H9 (cell line): Measurements from ENCODE around the gene MUC5B. TPM values are rescaled to one million over a fixed set of nuclear protein-coding genes. Genes with fewer than 3 reads are reported as not detected.

ENCODE experiments used
- DNase-seq: peaks from one replicate; pipeline ENCODE4 v3.0.0-alpha.2; 2017
- H2AFZ ChIP-seq: one replicate; pipeline ENCODE4 v1.6.1; 2013; ENCODE audit warnings: mild to moderate bottlenecking, low read length, control low read depth, moderate library complexity
- H2AK5ac ChIP-seq: 2 replicates; pipeline ENCODE4 v1.6.1; 2013; ENCODE audit warnings: low read length, control low read depth, mixed read lengths; ENCODE audit not compliant: insufficient read length
- H2BK120ac ChIP-seq: one replicate; pipeline ENCODE4 v1.6.1; 2013; ENCODE audit warnings: low read depth, mild to moderate bottlenecking, low read length, control low read depth, inconsistent platforms; ENCODE audit not compliant: poor library complexity, severe bottlenecking
- H2BK12ac ChIP-seq: 2 replicates; pipeline ENCODE4 v1.6.1; 2013; ENCODE audit warnings: low read length, control low read depth, mixed read lengths, low read depth; ENCODE audit not compliant: insufficient read length
- H2BK15ac ChIP-seq: 2 replicates; pipeline ENCODE4 v1.6.1; 2013; ENCODE audit warnings: low read depth, low read length, control low read depth
- H2BK20ac ChIP-seq: one replicate; pipeline ENCODE4 v1.6.1; 2013; ENCODE audit warnings: low read depth, mild to moderate bottlenecking, low read length, control low read depth, inconsistent platforms; ENCODE audit not compliant: poor library complexity, severe bottlenecking
- H2BK5ac ChIP-seq: 2 replicates; pipeline ENCODE4 v1.6.1; 2013; ENCODE audit warnings: low read length, control low read depth, mixed read lengths; ENCODE audit not compliant: insufficient read length
- H3K14ac ChIP-seq: 2 replicates; pipeline ENCODE4 v1.6.1; 2013; ENCODE audit warnings: low read length, control low read depth; ENCODE audit not compliant: insufficient read depth
- H3K18ac ChIP-seq: 2 replicates; pipeline ENCODE4 v1.6.1; 2013; ENCODE audit warnings: low read depth, mild to moderate bottlenecking, mixed read lengths, low read length, control low read depth; ENCODE audit not compliant: insufficient read length
- H3K23ac ChIP-seq: 2 replicates; pipeline ENCODE4 v1.6.1; 2013; ENCODE audit warnings: low read length, control low read depth, mixed read lengths, low read depth; ENCODE audit not compliant: insufficient read length
- H3K23me2 ChIP-seq: 2 replicates; pipeline ENCODE4 v1.6.1; 2013; ENCODE audit warnings: low read depth, mild to moderate bottlenecking, mixed read lengths, low read length, control low read depth; ENCODE audit not compliant: insufficient read length, poor library complexity, severe bottlenecking
- H3K27ac ChIP-seq: 2 replicates; pipeline ENCODE4 v1.5.1; 2013; ENCODE audit warnings: low read length, control low read depth, mixed read lengths, low read depth; ENCODE audit not compliant: insufficient read length
- H3K27me3 ChIP-seq: 2 replicates; pipeline ENCODE4 v1.6.1; 2013; ENCODE audit warnings: low read length, control low read depth, inconsistent platforms; ENCODE audit not compliant: insufficient read depth
- H3K4ac ChIP-seq: 2 replicates; pipeline ENCODE4 v1.6.1; 2013; ENCODE audit warnings: low read depth, mild to moderate bottlenecking, control low read depth, inconsistent platforms, low read length, moderate library complexity
- H3K4me1 ChIP-seq: 2 replicates; pipeline ENCODE4 v1.6.1; 2013; ENCODE audit warnings: low read length, control low read depth, inconsistent platforms; ENCODE audit not compliant: insufficient read depth
- H3K4me2 ChIP-seq: 2 replicates; pipeline ENCODE4 v1.6.1; 2013; ENCODE audit warnings: low read length, control low read depth, mixed read lengths; ENCODE audit not compliant: insufficient read length, insufficient read depth
- H3K56ac ChIP-seq: 2 replicates; pipeline ENCODE4 v1.6.1; 2013; ENCODE audit warnings: low read depth, mild to moderate bottlenecking, mixed read lengths, low read length, control low read depth; ENCODE audit not compliant: insufficient read length
- H3K79me1 ChIP-seq: 2 replicates; pipeline ENCODE4 v1.6.1; 2013; ENCODE audit warnings: low read depth, mild to moderate bottlenecking, moderate library complexity, low read length, control low read depth, inconsistent platforms; ENCODE audit not compliant: insufficient read depth, poor library complexity, severe bottlenecking
- H3K79me2 ChIP-seq: 2 replicates; pipeline ENCODE4 v1.6.1; 2013; ENCODE audit warnings: low read length, control low read depth, inconsistent platforms; ENCODE audit not compliant: insufficient read depth
- H3K9ac ChIP-seq: 2 replicates; pipeline ENCODE4 v1.6.1; 2013; ENCODE audit warnings: low read length, control low read depth, mixed read lengths; ENCODE audit not compliant: insufficient read length; ENCODE audit errors: extremely low read depth
- H3K9me3 ChIP-seq: one replicate; pipeline ENCODE4 v1.6.1; 2013; ENCODE audit warnings: low read depth, low read length, inconsistent platforms; ENCODE audit not compliant: control insufficient read depth
- H3T11ph ChIP-seq: one replicate; pipeline ENCODE4 v1.6.1; 2013; ENCODE audit warnings: mild to moderate bottlenecking, low read length, control low read depth, inconsistent platforms
- H4K20me1 ChIP-seq: one replicate; pipeline ENCODE4 v1.6.1; 2013; ENCODE audit not compliant: control insufficient read depth, insufficient read length, insufficient read depth
- H4K5ac ChIP-seq: 2 replicates; pipeline ENCODE4 v1.6.1; 2013; ENCODE audit warnings: low read depth, mild to moderate bottlenecking, mixed read lengths, low read length, control low read depth; ENCODE audit not compliant: insufficient read length
- H4K8ac ChIP-seq: replicated peaks from 2 replicates; pipeline ENCODE4 v1.6.1; 2013; ENCODE audit warnings: low read length, control low read depth, mixed read lengths, low read depth; ENCODE audit not compliant: insufficient read length
- H4K91ac ChIP-seq: 2 replicates; pipeline ENCODE4 v1.6.1; 2013; ENCODE audit warnings: low read depth, mild to moderate bottlenecking, moderate library complexity, mixed read lengths, low read length, control low read depth; ENCODE audit not compliant: insufficient read length
- H3K27ac Mint-ChIP-seq, 3 experiments: 2 replicates in 2 of 3; 3 replicates in 1 of 3; pipeline ENCODE4 v1.8.0; 2020 to 2021; ENCODE audit warnings: mixed read lengths in 3 of 3, mild to moderate bottlenecking in 1 of 3, moderate library complexity in 1 of 3
- H3K27me3 Mint-ChIP-seq: 2 replicates; pipeline ENCODE4 v1.8.0; 2021; ENCODE audit warnings: low read depth, mild to moderate bottlenecking, moderate library complexity, mixed read lengths
- H3K36me3 Mint-ChIP-seq, 3 experiments: 2 replicates in 2 of 3; 3 replicates in 1 of 3; pipeline ENCODE4 v1.8.0; 2020 to 2021; ENCODE audit warnings: low read depth in 3 of 3, mixed read lengths in 3 of 3; ENCODE audit not compliant: insufficient read depth in 1 of 3
- H3K4me1 Mint-ChIP-seq, 2 experiments: 2 replicates each; pipeline ENCODE4 v1.8.0; 2020; ENCODE audit warnings: mixed read lengths in 2 of 2
- H3K4me3 Mint-ChIP-seq, 2 experiments: 2 replicates in 1 of 2; 3 replicates in 1 of 2; pipeline ENCODE4 v1.8.0; 2020 to 2021; ENCODE audit warnings: mild to moderate bottlenecking in 2 of 2, mixed read lengths in 2 of 2, moderate library complexity in 1 of 2
- H3K9me3 Mint-ChIP-seq, 2 experiments: 2 replicates in 1 of 2; 3 replicates in 1 of 2; pipeline ENCODE4 v1.8.0; 2020; ENCODE audit warnings: mild to moderate bottlenecking in 2 of 2, mixed read lengths in 2 of 2, moderate library complexity in 1 of 2
- CTCF ChIP-seq: fragments of 200-600 bp; sonication (generic); conservative IDR thresholded peaks from 3 replicates; pipeline ENCODE4 v1.8.0; 2021; ENCODE audit warnings: antibody characterized with exemption, mild to moderate bottlenecking
- WGBS: extraction: QIAGEN DNeasy Blood & Tissue Kit; methylation state at CpG from one replicate; pipeline ENCODE4 v1.1.7; 2013; ENCODE audit warnings: missing lambda C conversion rate, low lambda C conversion rate, mixed read lengths; ENCODE audit not compliant: insufficient read length; ENCODE audit errors: extremely low coverage; 5-methylcytosine and 5-hydroxymethylcytosine counted together
- total RNA-seq: library from RNA; stranded (reverse); gene quantifications from 2 replicates; pipeline ENCODE4 v1.2.1, GENCODE V29; 2021

MUC5B gene
- total RNA-seq, 1 experiment from 2014 or later = not detected

- peak; percentile 14 for DNase-seq
- Histone ChIP-seq H3K18ac (no peak overlapping the region), H3K9me3 (no peaks in the 10 kb centered on the region), H3K9ac (no peak overlapping the region), H3K23ac (no peak overlapping the region), H4K20me1 (no peaks in the 10 kb centered on the region), H3K79me1 (no peaks in the 10 kb centered on the region), H3K56ac (no peak overlapping the region), H3K27ac (no peak overlapping the region), H2BK5ac (no peak overlapping the region), H4K91ac (no peak overlapping the region), H3K79me2 (no peaks in the 10 kb centered on the region), H2BK120ac (no peak overlapping the region), H4K5ac (no peak overlapping the region), H4K8ac (no peak overlapping the region), H3K23me2 (no peaks in the 10 kb centered on the region), H3K4ac (no peak overlapping the region), H3T11ph (no peak overlapping the region), H2BK12ac (no peak overlapping the region), H3K4me2 (no peak overlapping the region), H2BK15ac (no peak overlapping the region), H2AFZ (no peak overlapping the region), H3K14ac (no peak overlapping the region; the same call in 1 of the 2 replicates), H3K27me3 (no peaks in the 10 kb centered on the region), H2BK20ac (no peak overlapping the region), H3K4me1 (no peaks in the 10 kb centered on the region), H2AK5ac (no peak overlapping the region)
- Mint-ChIP-seq H3K9me3 (peaks cover 14 to 17% of the 10 kb centered on the region in 2 experiments), H3K36me3 (no peaks in the 10 kb centered on the region), H3K27ac (no peak overlapping the region), H3K4me1 (peaks cover 0 to 3% of the 10 kb centered on the region in 2 experiments; a peak in 1 of 4 replicates), H3K27me3 (peaks cover 56% of the 10 kb centered on the region), H3K4me3 (no peak overlapping the region)
- no CpG with 5 or more reads among the region's 17 CpGs for WGBS
- no peak for TF ChIP-seq CTCF
Measured at GRCh38 chr11:1217151-1217550, 5.7 kb upstream of the MUC5B start.
